Activated CD4-positive, alpha-beta T cell treated with anti-CD3 and anti-CD28 coated beads for 36 hours (primary cell): ENCODE results near the gene ADGRB2. TPM values are rescaled to one million over a fixed set of nuclear protein-coding genes. Genes with fewer than 3 reads are reported as not detected.
"Not testable (repeated sequence)": the region's sequence is repeated elsewhere in the genome, so short reads cannot be mapped to it uniquely, and the experiment has no call there.

ENCODE experiments used
- ATAC-seq: fragments of 200-7000 bp; cut with Tn5 transposase; one replicate; pipeline ENCODE4 v1.10.0; 2021; ENCODE audit warnings: mild to moderate bottlenecking, moderate library complexity
- CTCF ChIA-PET: fragments of 350-600 bp; sonication (Branson Sonifier 250); formaldehyde crosslinking; loops from one replicate; lab custom pipeline; 2021; ENCODE audit warnings: antibody characterized with exemption; lab: Charles Lee
- POLR2A ChIA-PET: fragments of 350-600 bp; sonication (Branson Sonifier 250); formaldehyde crosslinking; loops from one replicate; lab custom pipeline; 2021; ENCODE audit warnings: antibody characterized with exemption, inconsistent platforms; lab: Charles Lee
- DNase-seq: peaks from one replicate; pipeline ENCODE4 v3.0.0-alpha.2; 2020
- H3K27ac Mint-ChIP-seq: one replicate; pipeline ENCODE4 v1.8.0; 2021; ENCODE audit warnings: mixed read lengths
- H3K27me3 Mint-ChIP-seq: one replicate; pipeline ENCODE4 v1.8.0; 2021; ENCODE audit warnings: mixed read lengths
- H3K36me3 Mint-ChIP-seq: one replicate; pipeline ENCODE4 v1.8.0; 2021; ENCODE audit warnings: low read depth, mixed read lengths
- H3K4me1 Mint-ChIP-seq: one replicate; pipeline ENCODE4 v1.8.0; 2021; ENCODE audit warnings: mixed read lengths
- H3K4me3 Mint-ChIP-seq: one replicate; pipeline ENCODE4 v1.8.0; 2021; ENCODE audit warnings: mild to moderate bottlenecking, moderate library complexity, mixed read lengths
- H3K9me3 Mint-ChIP-seq: one replicate; pipeline ENCODE4 v1.8.0; 2021; ENCODE audit warnings: low read depth, mixed read lengths
- intact Hi-C, 2 experiments: fragments of 100-400 bp; cut with DNase I in 1 of 2; cut with micrococcal nuclease in 1 of 2; formaldehyde crosslinking; loops; one replicate each; pipeline versions ENCODE4 v1.14.2 to v1.15.1; 2022 to 2024; cut with DNase I, micrococcal nuclease
- total RNA-seq, 2 experiments: library from RNA; stranded (reverse); gene quantifications; one replicate each; pipeline ENCODE4 v1.2.3, GENCODE V29; 2021

Gene ADGRB2
- total RNA-seq, 2 experiments from 2014 or later, result 1.2 TPM

GRCh38 chr1:31714442-31715086 is 49.6 kb downstream of the ADGRB2 start:
- CTCF ChIA-PET, result interaction anchor here (0.7 to 1.3 kb wide), 4 partner anchors 46 to 1071 kb away, joined by 3 to 5 read pairs (median 4); no protein-coding TSS in a partner anchor
- peak; percentile 57 for DNase-seq
- H3K4me1 Mint-ChIP-seq, result peaks cover 12% of the 10 kb centered on the region
- POLR2A ChIA-PET, result no interaction called here
- intact Hi-C loops, result loop anchor here (1.0 to 2.0 kb wide), 2 partner anchors 74 to 75 kb away; no protein-coding TSS in a partner anchor
- H3K9me3 Mint-ChIP-seq, result no peaks in the 10 kb centered on the region
- no peak overlapping the region for H3K27ac Mint-ChIP-seq
- no peak overlapping the region for H3K4me3 Mint-ChIP-seq
- no peaks in the 10 kb centered on the region for H3K36me3 Mint-ChIP-seq
- peaks cover 41% of the 10 kb centered on the region for H3K27me3 Mint-ChIP-seq
- peak; percentile 45 for ATAC-seq

DNA sequence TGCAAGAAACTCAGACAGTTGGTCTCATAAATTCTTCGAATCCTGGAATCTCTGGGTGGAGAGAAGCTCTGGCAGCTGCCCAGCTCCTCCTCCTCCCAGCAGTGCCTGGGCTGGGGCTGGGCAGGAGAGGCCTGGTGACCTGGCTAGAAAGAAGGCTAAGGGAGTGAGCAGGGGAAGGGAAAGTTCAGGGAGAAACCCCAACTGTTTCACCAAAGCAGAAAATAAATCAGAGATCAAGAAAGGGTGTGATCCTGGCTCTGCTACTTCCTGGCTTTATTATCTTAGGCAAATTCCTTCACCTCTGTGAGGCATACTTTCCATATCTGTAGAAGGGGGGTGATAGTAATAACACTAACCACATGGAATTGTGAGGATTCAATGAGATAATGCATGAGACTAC is 51.5 kb downstream of the ADGRB2 start:
- H3K4me3 Mint-ChIP-seq, result no peak overlapping the region
- no peak overlapping the region for H3K27ac Mint-ChIP-seq
- peaks cover 19% of the 10 kb centered on the region for H3K4me1 Mint-ChIP-seq
- CTCF ChIA-PET, result interaction anchor here (0.6 to 1.5 kb wide), 5 partner anchors 8 to 338 kb away, joined by 3 to 4 read pairs (median 4); no protein-coding TSS in a partner anchor
- ATAC-seq (no peak), DNase-seq (no peak)
- H3K36me3 Mint-ChIP-seq, result no peaks in the 10 kb centered on the region
- POLR2A ChIA-PET, result no interaction called here
- H3K9me3 Mint-ChIP-seq, result no peaks in the 10 kb centered on the region
- peaks cover 45% of the 10 kb centered on the region for H3K27me3 Mint-ChIP-seq
- intact Hi-C loops, result no loop called here

- Mint-ChIP-seq H3K4me1 (peaks cover 22% of the 10 kb centered on the region), H3K27me3 (peaks cover 41% of the 10 kb centered on the region), H3K4me3 (no peak overlapping the region), H3K9me3 (no peaks in the 10 kb centered on the region), H3K27ac (no peak overlapping the region), H3K36me3 (no peaks in the 10 kb centered on the region)
- ChIA-PET CTCF (interaction anchor here (0.6 to 1.7 kb wide), 7 partner anchors 13 to 338 kb away, joined by 3 to 6 read pairs (median 3); no protein-coding TSS in a partner anchor), POLR2A (no interaction called here)
- intact Hi-C loops, result no loop called here
- ATAC-seq (no peak), DNase-seq (no peak)
These were observed 52.1 kb downstream of the ADGRB2 start for GRCh38 chr1:31712068-31712467.

GRCh38 chr1:31708324-31708723 is 55.8 kb downstream of the ADGRB2 start:
- Mint-ChIP-seq H3K27me3 (peaks cover 43% of the 10 kb centered on the region), H3K9me3 (no peaks in the 10 kb centered on the region), H3K27ac (no peak overlapping the region), H3K4me1 (peaks cover 29% of the 10 kb centered on the region), H3K4me3 (no peak overlapping the region), H3K36me3 (no peaks in the 10 kb centered on the region)
- ChIA-PET POLR2A (no interaction called here), CTCF (interaction anchor here (1.4 kb wide), 1 partner anchor 37 kb away, joined by 3 read pairs; no protein-coding TSS in a partner anchor)
- no peak for DNase-seq
- intact Hi-C loops, result loop anchor here in 1 of 2 experiments (5.0 kb wide), 1 partner anchor 46 kb away; no protein-coding TSS in a partner anchor
- no peak for ATAC-seq

DNA sequence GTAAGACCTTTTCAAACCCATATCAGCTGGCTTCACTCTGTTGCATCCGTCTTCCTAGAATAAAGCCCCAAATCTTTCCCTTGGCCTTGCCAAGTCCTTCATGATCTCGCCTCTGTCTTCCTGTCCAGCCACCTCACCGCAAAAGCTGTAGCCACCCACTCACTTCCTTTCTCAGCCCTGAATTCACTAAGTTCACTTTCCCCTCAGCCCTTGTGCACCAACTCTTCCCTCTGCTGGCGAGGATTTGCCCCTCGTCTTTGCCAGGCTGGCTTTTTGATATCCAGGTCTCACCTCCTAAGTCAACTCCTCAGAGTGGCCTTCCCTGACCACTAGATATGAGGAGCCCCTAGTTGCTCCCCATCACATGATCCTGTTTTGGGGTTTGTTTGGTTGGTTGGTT is 56.4 kb downstream of the ADGRB2 start:
- CTCF ChIA-PET, result interaction anchor here (0.7 to 1.4 kb wide), 2 partner anchors 38 to 41 kb away, joined by 3 read pairs; no protein-coding TSS in a partner anchor
- H3K27me3 Mint-ChIP-seq, result peaks cover 40% of the 10 kb centered on the region
- no peaks in the 10 kb centered on the region for H3K9me3 Mint-ChIP-seq
- H3K4me3 Mint-ChIP-seq, result no peak overlapping the region
- intact Hi-C loops, result loop anchor here in 1 of 2 experiments (5.0 kb wide), 1 partner anchor 45 kb away; no protein-coding TSS in a partner anchor
- H3K36me3 Mint-ChIP-seq, result no peaks in the 10 kb centered on the region
- DNase-seq (peak; percentile 40), ATAC-seq (no peak)
- POLR2A ChIA-PET, result interaction anchor here (0.6 kb wide), 1 partner anchor 338 kb away, joined by 3 read pairs; no protein-coding TSS in a partner anchor
- H3K27ac Mint-ChIP-seq, result no peak overlapping the region
- peaks cover 29% of the 10 kb centered on the region for H3K4me1 Mint-ChIP-seq

DNA sequence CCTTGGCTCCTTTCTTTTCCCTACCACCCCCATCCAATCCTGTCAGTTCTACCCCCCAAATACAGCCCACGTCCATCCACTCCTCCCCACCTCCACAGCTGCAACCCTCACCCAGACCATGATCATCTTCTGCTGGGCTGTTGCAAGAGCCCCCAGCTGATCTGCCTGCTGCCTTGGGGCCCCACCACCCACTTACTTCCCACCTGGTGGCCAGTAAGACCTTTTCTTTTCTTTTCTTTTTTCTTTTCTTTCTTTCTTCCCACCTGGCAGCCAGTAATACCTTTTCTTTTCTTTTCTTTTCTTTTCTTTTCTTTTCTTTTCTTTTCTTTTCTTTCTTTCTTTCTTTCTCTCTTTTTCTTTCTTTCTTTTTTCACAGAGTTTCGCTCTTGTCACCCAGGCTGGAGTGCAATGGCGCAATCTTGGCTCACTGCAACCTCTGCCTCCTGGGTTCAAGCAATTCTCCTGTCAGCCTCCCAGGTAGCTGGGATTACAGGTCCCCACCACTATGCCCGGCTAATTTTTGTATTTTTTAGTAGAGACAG is 57.0 kb downstream of the ADGRB2 start:
- not testable (repeated sequence) for DNase-seq, H3K4me3 Mint-ChIP-seq, ATAC-seq, H3K27ac Mint-ChIP-seq, H3K36me3 Mint-ChIP-seq, H3K9me3 Mint-ChIP-seq
- H3K27me3 Mint-ChIP-seq, result peaks cover 36% of the 10 kb centered on the region
- intact Hi-C loops, result loop anchor here in 1 of 2 experiments (5.0 kb wide), 1 partner anchor 45 kb away; no protein-coding TSS in a partner anchor
- peaks cover 29% of the 10 kb centered on the region for H3K4me1 Mint-ChIP-seq
- CTCF ChIA-PET, result interaction anchor here (0.7 kb wide), 1 partner anchor 40 kb away, joined by 3 read pairs; no protein-coding TSS in a partner anchor
- POLR2A ChIA-PET, result interaction anchor here (0.6 kb wide), 1 partner anchor 339 kb away, joined by 3 read pairs; no protein-coding TSS in a partner anchor

GRCh38 chr1:31706384-31707058 is 57.6 kb downstream of the ADGRB2 start:
- no peak for DNase-seq
- Mint-ChIP-seq H3K9me3 (no peaks in the 10 kb centered on the region), H3K4me1 (peaks cover 29% of the 10 kb centered on the region), H3K36me3 (no peaks in the 10 kb centered on the region), H3K4me3 (no peak overlapping the region), H3K27ac (no peak overlapping the region), H3K27me3 (peaks cover 37% of the 10 kb centered on the region)
- ATAC-seq, result no peak
- intact Hi-C loops, result loop anchor here in 1 of 2 experiments (5.0 kb wide), 1 partner anchor 44 kb away; no protein-coding TSS in a partner anchor
- ChIA-PET POLR2A (no interaction called here), CTCF (no interaction called here)

- no peak overlapping the region for H3K4me3 Mint-ChIP-seq
- peak; percentile 88 for ATAC-seq
- ChIA-PET CTCF (interaction anchor here (0.5 to 1.6 kb wide), 10 partner anchors 8 to 84 kb away, joined by 3 to 4 read pairs (median 3); no protein-coding TSS in a partner anchor), POLR2A (no interaction called here)
- H3K27ac Mint-ChIP-seq, result peak overlapping the region; percentile 38
- H3K9me3 Mint-ChIP-seq, result no peaks in the 10 kb centered on the region
- H3K4me1 Mint-ChIP-seq, result peaks cover 34% of the 10 kb centered on the region
- intact Hi-C loops, result loop anchor here (1.0 to 5.0 kb wide), 4 partner anchors 41 to 140 kb away; no protein-coding TSS in a partner anchor
- peak; percentile 88 for DNase-seq
- no peaks in the 10 kb centered on the region for H3K36me3 Mint-ChIP-seq
- H3K27me3 Mint-ChIP-seq, result peaks cover 37% of the 10 kb centered on the region
These were observed 58.9 kb downstream of the ADGRB2 start for GRCh38 chr1:31705080-31705866.

DNA sequence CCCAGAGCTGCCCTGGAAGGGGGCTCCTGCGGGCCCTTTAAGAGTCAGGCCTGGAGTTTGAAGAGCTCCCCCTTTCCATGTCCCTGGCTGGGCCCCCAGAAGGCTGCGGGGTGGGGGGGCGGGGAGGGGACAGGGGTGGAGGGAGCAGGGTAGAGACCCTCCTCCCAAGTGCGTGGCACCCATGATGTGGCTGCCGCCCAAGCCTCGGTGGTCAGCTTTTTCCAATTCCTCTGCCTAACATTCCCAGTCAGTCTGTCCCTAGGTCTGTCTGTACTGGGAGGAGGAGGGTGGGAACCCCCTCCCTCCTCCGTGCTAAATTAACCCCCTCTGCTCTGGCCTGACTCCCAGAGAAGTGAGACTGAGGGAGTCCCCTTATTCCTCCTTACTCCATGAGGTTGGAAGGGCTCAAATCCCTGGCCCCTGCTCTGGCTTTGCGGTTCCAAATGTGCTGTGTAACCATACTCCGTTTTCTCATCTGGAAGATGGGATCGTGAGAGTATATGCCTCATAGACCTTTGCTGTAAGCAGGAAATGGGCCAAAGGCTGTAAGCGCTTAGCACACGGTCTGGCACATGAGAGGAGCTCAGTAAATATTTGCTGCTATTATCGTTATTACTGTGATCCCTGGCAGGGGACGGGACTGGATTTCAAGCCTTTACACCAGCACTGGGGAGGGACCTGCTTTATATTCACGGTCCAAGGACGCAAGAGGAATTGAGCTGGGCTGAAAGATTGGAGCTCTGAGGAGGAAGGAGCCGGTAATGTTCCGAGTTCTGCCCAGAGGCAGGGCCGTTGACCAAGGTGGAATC is 59.7 kb downstream of the ADGRB2 start:
- H3K9me3 Mint-ChIP-seq, result no peaks in the 10 kb centered on the region
- intact Hi-C loops, result loop anchor here (1.0 to 5.0 kb wide), 4 partner anchors 40 to 140 kb away; no protein-coding TSS in a partner anchor
- no peak overlapping the region for H3K4me3 Mint-ChIP-seq
- DNase-seq, result peak; percentile 14
- POLR2A ChIA-PET, result no interaction called here
- CTCF ChIA-PET, result interaction anchor here (0.5 to 1.6 kb wide), 9 partner anchors 9 to 127 kb away, joined by 3 to 5 read pairs (median 3); no protein-coding TSS in a partner anchor
- peak overlapping the region; percentile 38 for H3K27ac Mint-ChIP-seq
- peaks cover 37% of the 10 kb centered on the region for H3K4me1 Mint-ChIP-seq
- no peaks in the 10 kb centered on the region for H3K36me3 Mint-ChIP-seq
- peaks cover 37% of the 10 kb centered on the region for H3K27me3 Mint-ChIP-seq
- ATAC-seq, result peak; percentile 23
